Ovary (tissue), 9 donors: Measurements from ENCODE around the gene VAV2. TPM values are rescaled to one million over a fixed set of nuclear protein-coding genes. Genes with fewer than 3 reads are reported as not detected.

Experiments used
- DNase-seq, 5 donors: peaks; one replicate each; pipeline ENCODE4 v3.0.0-alpha.2; 2019 to 2020
- H3K27ac ChIP-seq, 2 donors: fragments of 200-600 bp; one replicate each; pipeline versions ENCODE4 v1.5.1 to v1.8.0; 2019 to 2022
- H3K27me3 ChIP-seq: fragments of 200-600 bp; one replicate; pipeline ENCODE4 v1.8.0; 2022
- H3K36me3 ChIP-seq: fragments of 200-600 bp; sonication (generic); one replicate; pipeline ENCODE4 v1.5.1; 2019
- H3K4me1 ChIP-seq: one replicate; pipeline ENCODE4 v1.8.1; 2013; ENCODE audit warnings: mild to moderate bottlenecking, moderate library complexity; ENCODE audit not compliant: insufficient read depth
- H3K4me3 ChIP-seq: fragments of 200-600 bp; sonication (generic); one replicate; pipeline ENCODE4 v1.5.1; 2017
- H3K9me3 ChIP-seq, 2 donors: fragments of 200-600 bp in 1 of 2; sonication (generic) in 1 of 2; one replicate each; pipeline versions ENCODE4 v1.5.1 to v1.8.1; 2013 to 2019; ENCODE audit warnings: mild to moderate bottlenecking in 1 of 2, moderate library complexity in 1 of 2
- CTCF ChIP-seq, 3 donors: fragments of 450-650 bp in 2 of 3; fragments of 200-600 bp in 1 of 3; IDR thresholded peaks; one replicate each; pipeline versions ENCODE4 v1.5.1 to v1.8.0; 2016 to 2022; ENCODE audit warnings: antibody characterized with exemption in 3 of 3, mild to moderate bottlenecking in 1 of 3
- EP300 ChIP-seq: sonication (generic); formaldehyde crosslinking; IDR thresholded peaks from one replicate; pipeline ENCODE4 v1.6.1; 2017; ENCODE audit warnings: antibody characterized with exemption
- POLR2A ChIP-seq: fragments of 450-650 bp; IDR thresholded peaks from one replicate; pipeline ENCODE4 v1.6.1; 2017; ENCODE audit warnings: antibody characterized with exemption, mild to moderate bottlenecking, moderate library complexity
- WGBS, 3 donors: extraction: QIAGEN DNeasy Blood & Tissue Kit in 1 of 3; methylation state at CpG; one replicate each; pipeline versions ENCODE4 v1.1.5 to v1.1.7; 2013 to 2017; 5-methylcytosine and 5-hydroxymethylcytosine counted together
- intact Hi-C, 4 donors: fragments of 100-400 bp; cut with DNase I; formaldehyde crosslinking; loops; one replicate each; pipeline versions ENCODE4 v1.11.0 to v1.15.1; 2022 to 2023
- polyA plus RNA-seq, 2 donors: library from polyadenylated mRNA; stranded (reverse); fragments of 200-250 nt in 1 of 2; fragments of 350-450 nt in 1 of 2; fragmentation: Illumina TruSeq in 1 of 2; extraction: RNeasy Lipid Tissue Mini Kit (QIAGEN cat#74804) in 1 of 2; gene quantifications; one replicate each; pipeline ENCODE4 v1.2.3, GENCODE V29; 2013 to 2014
- total RNA-seq, 7 donors: library from RNA; depleted of rRNA in 2 of 7; stranded (reverse); fragments of >200 nt in 2 of 7; fragmentation: NEBNext Ultra II Directional in 3 of 7; extraction: Animal tissue kit (Norgen Biotek cat#: 25700) in 3 of 7; gene quantifications; one replicate each; pipeline versions ENCODE4 v1.1.0 to v1.2.4, GENCODE V29; 2016 to 2023
- donor health status: DM: no; HTN: no; CAD: no; lungs with moderate emphysema.
- donor health status: DM: no; HTN: no; CAD: no.
- donor health status: Bipolar disorder and iron deficiency.
- donor health status: DM: yes; HTN: yes; CAD: no.
- donor health status: DM: no; HTN: no; CAD: no.
- donor health status: DM: yes; HTN: yes; CAD: no.

The VAV2 gene
- total and polyA plus RNA-seq, 9 donors, result 3.7 to 14.1 (median 7.8) TPM

- H3K36me3 ChIP-seq, result no peaks in the 10 kb centered on the region
- intact Hi-C loops, result loop anchor here in 1 of 4 donors (10.0 kb wide), 1 partner anchor 110 kb away; the partner anchor contains the start of gene WDR5
- H3K4me1 ChIP-seq, result peaks cover 5% of the 10 kb centered on the region
- peak within 1 kb of the TSS; percentile 96 for H3K4me3 ChIP-seq
- no peaks in the 10 kb centered on the region for H3K9me3 ChIP-seq
- WGBS, 3 donors, result 0 to 1% (median 0%) methylated on average over 18 to 43 of the region's 43 CpGs
- H3K27me3 ChIP-seq, result no peaks in the 10 kb centered on the region
- TF ChIP-seq CTCF (IDR thresholded peaks at IDR 0.05) (no peak), POLR2A (peak; percentile 21), EP300 (no peak)
- DNase-seq, result peak; percentile 94 to 98 (median 96)
- peak within 1 kb of the TSS; percentile 62 to 79 for H3K27ac ChIP-seq
Observed at GRCh38 chr9:134024828-134025605, 32.9 kb upstream of the VAV2 start, which contains the start of gene BRD3OS. TSS of gene BRD3OS (plus strand) at chr9:134025481. CDS start at chr9:134026748, 1,267 bp downstream.

GRCh38 chr9:134024214-134024792 lies 32.2 kb upstream of the VAV2 start:
- H3K27ac ChIP-seq, result peak overlapping the region in 1 of 2 donors; percentile 58
- TF ChIP-seq CTCF (IDR thresholded peaks at IDR 0.05), result no peak
- TF ChIP-seq EP300, result no peak
- no peak for TF ChIP-seq POLR2A
- no peaks in the 10 kb centered on the region for H3K36me3 ChIP-seq
- H3K9me3 ChIP-seq, result no peaks in the 10 kb centered on the region
- H3K4me3 ChIP-seq, result peak overlapping the region; percentile 8
- H3K27me3 ChIP-seq, result no peaks in the 10 kb centered on the region
- peak in 1 of 5 donors; percentile 28 for DNase-seq
- H3K4me1 ChIP-seq, result peaks cover 5% of the 10 kb centered on the region
- WGBS, 3 donors, result 51 to 60% (median 58%) methylated on average over 4 of the region's 4 CpGs
- intact Hi-C loops, result loop anchor here in 1 of 4 donors (10.0 kb wide), 1 partner anchor 110 kb away; the partner anchor contains the start of gene WDR5

GRCh38 chr9:134014946-134015345 lies 22.8 kb upstream of the VAV2 start:
- Histone ChIP-seq H3K4me1 (no peaks in the 10 kb centered on the region), H3K4me3 (no peak overlapping the region), H3K9me3 (no peaks in the 10 kb centered on the region), H3K27me3 (no peaks in the 10 kb centered on the region), H3K36me3 (no peaks in the 10 kb centered on the region), H3K27ac (no peak overlapping the region)
- DNase-seq, result no peak
- intact Hi-C loops, result no loop called here
- TF ChIP-seq POLR2A (no peak), EP300 (no peak), CTCF (IDR thresholded peaks at IDR 0.05) (no peak)
- WGBS, 3 donors, result 93 to 96% (median 95%) methylated on average over 2 of the region's 2 CpGs

- H3K4me3 ChIP-seq, result no peak overlapping the region
- no peak for TF ChIP-seq CTCF (IDR thresholded peaks at IDR 0.05)
- TF ChIP-seq EP300, result no peak
- TF ChIP-seq POLR2A, result no peak
- no peaks in the 10 kb centered on the region for H3K9me3 ChIP-seq
- intact Hi-C loops, result no loop called here
- 83 to 92% (median 90%) methylated on average over 6 of the region's 6 CpGs for WGBS, 3 donors
- no peaks in the 10 kb centered on the region for H3K36me3 ChIP-seq
- no peaks in the 10 kb centered on the region for H3K4me1 ChIP-seq
- no peak overlapping the region for H3K27ac ChIP-seq
- no peak for DNase-seq
- H3K27me3 ChIP-seq, result no peaks in the 10 kb centered on the region
Observed at GRCh38 chr9:134011401-134011800, 19.3 kb upstream of the VAV2 start.
